Measurements from ENCODE around the gene TRIM4.
"Not testable (repeated sequence)": the region's sequence is repeated elsewhere in the genome, so short reads cannot be mapped to it uniquely, and the experiment has no call there.

Gene TRIM4

DNA sequence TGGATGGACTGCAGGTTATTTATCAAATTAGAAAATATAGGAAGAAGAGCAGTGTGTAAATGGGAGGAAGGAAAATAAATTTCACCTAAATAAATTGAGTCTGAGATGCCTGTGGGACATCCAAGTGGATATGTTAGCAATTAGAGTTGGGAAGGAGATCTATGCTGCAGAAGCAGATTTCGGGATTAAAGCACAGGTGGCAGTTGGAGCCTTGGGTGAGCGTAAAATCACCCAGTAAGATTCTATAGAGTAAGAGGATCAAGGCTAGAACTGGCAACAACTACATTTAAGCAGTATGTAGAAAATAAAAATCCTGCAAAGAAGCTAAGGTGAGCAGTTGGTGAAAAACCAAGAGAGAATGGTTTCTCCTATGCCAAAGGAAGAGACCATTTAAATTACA, 8.4 kb downstream of the TRIM4 start:
- DNase-seq, result no peak

DNA sequence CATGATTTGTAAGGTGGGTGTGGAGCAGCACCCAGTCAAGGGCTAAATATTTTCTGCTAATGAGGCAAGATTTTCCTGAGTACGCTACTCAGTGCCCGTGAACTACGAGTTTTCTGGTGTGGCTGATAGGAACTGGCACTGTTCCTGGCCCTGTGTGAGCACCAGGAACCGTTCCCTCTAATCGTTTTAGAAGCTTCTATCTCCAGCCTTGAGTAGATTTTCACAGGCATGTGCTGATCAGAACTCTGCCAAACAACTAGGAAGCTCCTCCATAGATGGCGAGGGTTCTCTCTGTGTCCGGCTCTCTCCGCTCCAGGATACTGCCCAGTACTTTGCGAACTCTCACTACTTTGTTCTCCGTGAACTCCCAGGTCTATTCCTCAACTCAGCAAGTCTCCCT, 17.7 kb downstream of the TRIM4 start:
- DNase-seq, result no peak

DNA sequence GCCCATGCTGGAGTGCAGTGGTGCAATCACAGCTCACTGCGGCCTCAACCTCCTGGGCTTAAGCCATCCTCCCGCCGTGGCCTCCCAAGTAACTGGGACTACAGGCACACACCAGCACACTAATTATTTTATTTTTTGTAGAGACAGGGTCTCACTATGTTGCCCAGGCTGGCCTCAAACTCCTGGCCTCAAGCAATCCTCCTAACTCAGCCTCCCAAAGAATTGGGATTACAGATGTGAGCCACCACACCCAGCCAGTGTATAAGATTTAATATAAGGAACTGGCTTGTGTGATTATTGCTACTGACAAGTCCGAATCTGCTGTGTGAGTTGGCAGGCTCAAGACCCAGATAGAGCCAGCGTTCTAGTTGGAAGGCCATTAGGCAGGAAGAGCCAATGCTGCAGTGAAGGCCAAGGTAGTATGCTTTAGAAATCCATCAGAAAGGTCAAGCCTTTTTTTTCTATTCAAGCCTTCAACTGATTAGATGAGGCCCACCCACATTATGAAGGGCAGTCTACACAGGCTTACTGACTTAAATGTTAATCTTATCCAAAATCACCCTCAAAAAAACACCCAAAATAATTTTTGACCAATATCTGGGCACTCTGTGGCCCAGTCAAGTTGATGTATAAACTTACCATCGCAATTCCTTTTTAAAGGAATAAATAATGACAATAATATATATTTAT, 19.4 kb downstream of the TRIM4 start:
- no peak for DNase-seq

DNA sequence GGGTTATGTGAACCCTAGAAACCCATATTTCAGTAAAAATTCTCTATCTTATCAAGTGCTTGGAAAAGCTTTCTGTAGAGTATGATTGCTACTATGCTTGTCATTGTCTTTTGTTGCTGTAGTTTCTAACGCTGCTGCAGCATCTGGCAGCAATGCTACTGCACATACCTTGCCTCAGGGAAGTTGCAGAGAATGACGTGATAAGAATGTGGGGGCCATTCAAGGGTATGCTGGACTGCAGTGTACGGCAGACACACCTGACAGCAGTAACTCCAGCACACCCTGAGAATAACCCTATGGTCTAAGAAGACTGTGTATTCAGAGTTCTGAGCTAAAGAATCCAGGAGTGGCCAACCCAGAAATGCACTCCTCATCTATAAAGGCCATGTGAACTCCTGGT, 20.5 kb downstream of the TRIM4 start:
- DNase-seq, result no peak

DNA sequence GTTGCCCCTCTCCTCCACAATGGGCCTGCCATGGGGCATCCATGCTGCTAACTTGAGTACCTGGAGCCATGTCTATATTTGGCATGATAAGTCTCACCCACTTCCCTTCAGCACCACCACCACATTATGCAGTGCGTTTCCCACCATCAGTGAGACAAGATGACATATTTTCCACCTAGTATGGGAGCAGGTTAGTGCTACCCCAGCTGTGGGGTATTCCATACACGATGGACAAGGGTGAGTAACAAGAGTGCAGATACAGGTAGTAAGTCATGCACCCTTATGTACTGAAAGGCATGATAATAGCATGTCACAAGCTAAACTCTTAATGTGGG, 21.3 kb downstream of the TRIM4 start:
- no peak for DNase-seq

DNA sequence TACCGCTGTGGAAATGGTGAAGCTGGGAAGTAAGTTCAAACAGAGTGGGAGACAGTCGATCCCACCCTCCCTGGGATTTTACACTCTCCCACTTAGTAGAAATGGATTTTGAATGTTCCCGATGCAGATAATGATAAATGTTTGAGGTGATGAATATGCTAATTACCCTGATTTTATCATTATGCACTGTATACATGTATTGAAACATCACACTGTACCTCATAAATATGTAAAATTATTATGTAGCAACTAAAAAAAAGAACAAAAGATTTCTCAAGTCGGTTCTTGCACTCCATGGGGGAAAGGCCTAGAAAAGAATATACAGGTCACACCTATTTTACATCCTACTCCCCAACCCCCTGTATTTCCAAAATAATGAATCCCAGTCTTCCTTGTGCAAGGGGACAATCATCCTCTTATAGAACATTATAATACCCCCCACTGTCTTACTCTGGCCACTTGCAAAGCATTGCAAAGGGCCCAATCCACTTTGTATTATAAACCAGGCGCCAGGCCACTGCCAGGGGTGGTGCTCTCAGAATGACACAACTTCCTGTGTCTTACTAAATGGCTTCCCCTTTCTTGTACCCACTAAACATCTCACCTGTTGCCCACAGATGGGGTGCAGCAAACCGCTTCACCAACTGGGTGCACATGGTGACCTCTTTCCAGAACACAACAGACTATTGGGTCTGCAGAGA, 21.9 kb downstream of the TRIM4 start:
- no peak for DNase-seq

DNA sequence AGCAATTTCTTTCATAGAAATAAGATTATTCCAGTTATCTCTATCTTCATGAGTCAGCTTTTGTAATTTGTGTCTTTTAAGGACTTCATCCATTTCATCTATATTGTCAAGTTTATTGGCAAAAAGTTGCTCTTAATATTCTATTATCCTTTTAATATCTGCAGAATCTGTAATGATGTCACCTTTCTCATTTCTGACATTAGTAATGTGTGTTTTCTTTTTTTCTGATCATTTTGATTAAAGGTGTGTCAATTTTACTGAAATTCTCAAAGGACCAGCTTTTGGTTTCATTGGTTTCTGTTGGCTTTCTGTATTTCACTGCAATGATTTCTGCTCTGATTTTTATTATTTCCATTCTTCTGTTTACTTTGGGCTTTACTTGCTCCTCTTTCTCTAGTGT, 24.6 kb downstream of the TRIM4 start:
- no peak for DNase-seq

DNA sequence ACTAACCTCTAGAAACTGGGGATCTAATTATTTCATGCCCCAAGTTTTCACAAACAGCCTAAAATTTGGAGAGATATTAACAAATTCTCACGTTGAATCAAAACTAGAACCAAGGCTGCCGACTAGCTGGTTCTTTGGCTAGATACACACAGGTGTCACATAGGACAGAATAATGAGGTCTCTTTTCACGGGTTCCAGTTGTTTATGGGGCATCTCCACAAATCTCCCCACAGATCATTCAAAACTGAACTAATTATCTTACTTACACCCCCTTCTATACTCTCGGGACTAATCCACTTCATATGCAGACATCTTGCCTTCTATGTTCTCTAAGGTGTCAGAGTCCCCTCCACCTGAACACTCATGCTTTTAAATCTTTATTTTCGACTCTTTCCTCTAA, 26.1 kb downstream of the TRIM4 start:
- DNase-seq, result no peak

DNA sequence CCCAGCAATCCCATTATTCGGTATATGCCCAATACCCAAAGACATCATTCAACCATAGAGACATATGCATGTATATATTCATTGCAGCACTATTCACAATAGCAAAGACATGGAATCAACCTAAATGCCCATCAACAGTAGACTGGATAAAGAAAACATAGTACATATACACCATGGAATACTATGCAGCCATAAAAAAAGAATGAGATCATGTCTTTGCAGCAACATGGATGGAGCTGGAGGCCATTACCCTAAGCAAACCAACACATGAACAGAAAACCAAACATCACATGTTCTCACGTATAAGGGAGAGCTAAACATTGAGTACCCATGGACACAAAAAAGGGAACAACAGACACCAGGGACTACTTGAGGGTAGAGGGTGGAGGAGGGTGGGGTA, 29.0 kb downstream of the TRIM4 start:
- DNase-seq, result not testable (repeated sequence)

DNA sequence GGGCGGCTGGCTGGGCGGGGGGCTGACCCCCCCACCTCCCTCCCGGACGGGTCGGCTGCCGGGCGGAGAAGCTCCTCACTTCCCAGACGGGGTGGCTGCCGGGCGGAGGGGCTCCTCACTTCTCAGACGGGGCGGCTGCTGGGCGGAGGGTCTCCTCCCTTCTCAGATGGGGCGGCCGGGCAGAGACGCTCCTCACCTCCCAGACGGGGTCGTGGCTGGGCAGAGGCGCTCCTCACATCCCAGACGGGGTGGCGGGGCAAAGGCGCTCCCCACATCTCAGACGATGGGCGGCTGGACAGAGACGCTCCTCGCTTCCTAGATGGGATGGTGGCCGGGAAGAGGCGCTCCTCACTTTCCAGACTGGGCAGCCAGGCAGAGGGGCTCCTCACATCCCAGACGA, 31.0 kb downstream of the TRIM4 start:
- not testable (repeated sequence) for DNase-seq

DNA sequence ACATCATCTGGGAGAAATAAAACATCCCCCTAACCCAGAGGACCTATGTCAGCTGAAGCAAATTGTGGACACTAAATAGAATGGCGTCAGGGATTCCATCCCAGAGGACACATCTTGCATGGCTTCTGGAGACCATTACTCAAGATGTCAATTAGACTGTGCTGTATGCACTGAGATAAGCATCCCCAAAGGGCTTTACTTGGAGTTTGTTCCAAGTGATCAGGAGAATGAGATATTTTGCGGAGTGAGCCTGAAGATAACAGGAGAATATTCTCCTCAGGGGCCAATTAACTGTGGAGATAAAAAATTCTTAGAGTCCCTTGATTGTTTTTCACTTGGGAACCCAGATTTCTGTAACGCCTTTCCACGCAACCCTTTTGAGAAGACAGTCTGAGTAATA, 38.0 kb downstream of the TRIM4 start:
- no peak for DNase-seq

DNA sequence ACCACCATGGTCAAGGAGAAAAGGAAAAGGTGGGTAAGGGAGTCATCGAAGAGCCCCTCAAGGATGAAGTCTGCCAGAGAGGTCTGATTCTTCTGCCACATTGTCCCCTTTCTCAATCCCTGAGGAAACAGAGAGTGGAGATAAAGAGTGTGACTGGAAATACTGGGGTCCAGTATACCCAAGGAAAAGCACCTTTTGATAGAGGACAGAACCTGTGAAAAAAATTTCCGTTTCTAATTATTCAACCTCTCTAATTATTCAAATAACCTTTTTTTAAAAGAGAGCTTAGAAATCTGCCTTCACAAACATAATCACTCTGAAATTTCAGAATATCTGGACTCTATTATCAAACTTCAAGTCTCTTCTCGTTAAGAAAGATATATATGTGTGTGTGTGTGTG, 42.4 kb downstream of the TRIM4 start, which contains the start of gene OR2AE1:
TSS of gene OR2AE1 (minus strand) at position 101 of the 400 bp plus-strand sequence. CDS start at position 101, 0 bp downstream.
- no peak for DNase-seq

DNA sequence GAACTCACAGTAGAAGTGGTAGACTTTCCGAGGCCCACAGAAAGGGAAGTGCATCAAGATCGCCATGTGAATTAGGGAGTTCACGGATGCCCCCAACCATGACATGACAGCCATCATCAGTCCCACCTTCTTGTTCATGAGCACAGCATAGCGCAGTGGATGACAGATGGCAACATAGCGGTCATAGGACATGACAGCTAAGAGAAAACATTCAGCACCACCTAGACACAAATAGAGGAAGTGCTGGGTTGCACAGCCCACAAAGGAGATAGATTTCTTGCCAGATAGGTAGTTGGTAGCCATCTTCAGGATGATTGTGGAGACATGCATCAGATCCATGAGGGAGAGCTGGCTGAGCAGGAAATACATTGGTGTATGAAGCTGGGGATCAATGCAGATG, 42.8 kb downstream of the TRIM4 start:
- DNase-seq, result no peak

DNA sequence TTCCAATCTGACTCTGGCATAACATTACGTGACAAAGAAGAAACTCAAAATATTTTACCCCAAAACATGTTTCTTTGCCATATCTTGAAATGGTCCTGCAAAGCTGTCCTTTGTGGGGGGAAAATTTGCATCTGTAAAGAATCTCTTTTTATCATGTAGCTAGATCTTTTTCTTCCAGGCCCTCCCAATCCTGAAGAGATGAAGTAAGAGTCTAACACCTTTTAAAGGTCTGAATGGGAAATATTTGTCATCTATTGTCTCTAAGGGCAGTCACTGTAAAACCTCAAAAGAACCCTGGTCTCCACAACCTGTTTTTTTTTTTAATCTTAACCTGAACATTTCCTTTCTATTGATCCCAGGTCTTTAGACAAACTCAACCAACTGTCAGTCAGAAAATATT, 51.1 kb downstream of the TRIM4 start:
- DNase-seq, result no peak

DNA sequence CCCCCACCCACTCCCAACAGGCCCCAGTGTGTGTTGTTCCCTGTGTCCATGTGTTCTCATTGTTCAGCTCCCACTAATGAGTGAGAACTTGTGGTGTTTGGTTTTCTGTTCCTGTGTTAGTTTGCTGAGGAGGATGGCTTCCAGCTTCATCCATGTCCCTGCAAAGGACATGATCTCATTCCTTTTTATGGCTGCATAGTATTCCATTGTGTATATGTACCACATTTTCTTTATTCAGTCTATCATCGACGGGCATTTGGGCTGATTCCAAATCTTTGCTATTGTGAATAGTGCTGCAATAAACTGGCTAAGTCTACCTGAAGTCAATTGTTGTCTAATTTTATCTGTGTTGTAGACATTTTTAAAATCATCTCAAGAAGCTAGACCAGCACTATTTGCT, 51.9 kb downstream of the TRIM4 start:
- not testable (repeated sequence) for DNase-seq

DNA sequence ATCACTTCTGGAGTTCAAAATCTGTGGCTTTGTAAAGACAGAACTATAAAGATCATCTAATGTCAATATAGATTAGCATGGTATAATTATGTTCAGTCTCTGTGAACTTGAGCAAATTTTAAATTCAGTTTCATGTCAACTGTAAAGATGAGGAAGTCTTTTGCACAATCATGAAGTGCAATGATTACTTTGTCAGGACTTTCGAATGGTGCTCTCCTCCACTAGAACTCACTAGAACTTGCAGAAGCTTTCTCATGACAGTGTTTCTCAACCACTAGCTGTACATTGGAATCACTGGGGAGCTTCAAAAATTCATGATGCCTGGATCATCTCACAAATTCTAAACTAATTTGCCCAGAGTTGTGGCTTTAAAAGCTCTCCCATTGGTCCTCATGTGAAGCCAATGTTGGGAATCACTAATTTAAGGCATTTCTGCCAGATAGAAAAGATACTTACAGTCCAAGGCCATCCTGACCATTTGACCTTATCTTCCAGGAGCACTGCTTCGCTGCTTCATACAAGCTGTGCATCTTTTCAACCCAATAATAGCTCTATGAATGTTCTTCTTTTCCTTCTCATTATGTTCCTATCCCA, 55.4 kb downstream of the TRIM4 start:
- no peak for DNase-seq

DNA sequence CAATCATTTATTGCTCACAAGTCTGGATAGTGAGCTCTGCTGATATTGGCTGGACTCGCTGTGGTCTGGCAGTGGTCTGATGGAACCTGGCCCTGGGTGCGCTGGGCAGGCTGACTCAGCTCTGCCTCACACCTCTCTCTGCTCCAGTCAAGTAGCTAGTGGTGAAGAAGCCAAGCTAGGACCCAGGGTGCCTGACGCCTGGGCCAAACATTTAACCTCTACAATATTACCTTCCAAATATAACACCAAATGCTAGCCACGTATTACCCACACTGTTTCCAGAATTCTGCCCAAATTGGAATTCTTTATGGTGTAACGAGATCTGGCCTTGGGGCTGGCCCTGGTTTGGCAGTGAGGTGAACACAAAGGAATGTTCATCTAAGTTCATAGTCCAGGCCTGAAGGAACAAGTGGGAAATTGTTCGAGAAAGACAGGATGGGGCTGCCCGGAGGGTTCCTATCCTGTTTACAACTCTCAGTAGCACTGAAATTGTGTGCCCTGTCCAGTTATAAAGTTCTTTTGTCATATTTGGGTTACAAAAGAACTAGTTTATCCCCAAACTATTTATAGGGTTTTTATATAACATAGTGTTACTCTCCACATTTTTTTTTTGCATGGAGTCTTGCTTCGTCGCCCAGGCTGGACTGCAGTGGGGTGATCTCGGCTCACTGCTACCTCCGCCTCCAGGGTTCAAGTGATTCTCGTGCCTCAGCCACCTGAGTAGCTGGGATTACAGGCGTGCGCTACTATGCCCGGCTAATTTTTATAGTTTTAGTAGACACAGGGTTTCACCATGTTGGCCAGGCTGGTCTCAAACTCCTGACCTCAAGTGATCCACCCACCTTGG, 58.8 kb downstream of the TRIM4 start:
- no peak for DNase-seq

DNA sequence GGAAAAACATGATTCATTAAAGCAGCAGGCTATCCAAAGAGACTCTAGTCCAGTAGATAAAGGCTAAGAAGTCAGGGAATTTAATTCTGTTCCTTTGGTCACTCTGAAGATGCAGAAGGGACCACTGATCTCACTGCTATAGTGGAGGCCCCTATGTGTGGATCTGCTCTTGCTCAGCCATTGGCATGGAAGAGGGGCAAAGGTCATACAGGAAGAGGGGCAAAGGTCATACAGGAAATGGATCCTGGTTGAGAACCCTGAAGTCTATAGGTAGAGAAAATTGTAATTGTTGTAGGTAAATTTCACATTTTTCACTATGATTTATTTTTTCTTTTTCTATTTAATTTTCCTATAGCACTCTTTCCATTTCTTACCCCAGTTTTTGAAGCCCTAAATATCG, 64.1 kb downstream of the TRIM4 start:
- DNase-seq, result no peak

DNA sequence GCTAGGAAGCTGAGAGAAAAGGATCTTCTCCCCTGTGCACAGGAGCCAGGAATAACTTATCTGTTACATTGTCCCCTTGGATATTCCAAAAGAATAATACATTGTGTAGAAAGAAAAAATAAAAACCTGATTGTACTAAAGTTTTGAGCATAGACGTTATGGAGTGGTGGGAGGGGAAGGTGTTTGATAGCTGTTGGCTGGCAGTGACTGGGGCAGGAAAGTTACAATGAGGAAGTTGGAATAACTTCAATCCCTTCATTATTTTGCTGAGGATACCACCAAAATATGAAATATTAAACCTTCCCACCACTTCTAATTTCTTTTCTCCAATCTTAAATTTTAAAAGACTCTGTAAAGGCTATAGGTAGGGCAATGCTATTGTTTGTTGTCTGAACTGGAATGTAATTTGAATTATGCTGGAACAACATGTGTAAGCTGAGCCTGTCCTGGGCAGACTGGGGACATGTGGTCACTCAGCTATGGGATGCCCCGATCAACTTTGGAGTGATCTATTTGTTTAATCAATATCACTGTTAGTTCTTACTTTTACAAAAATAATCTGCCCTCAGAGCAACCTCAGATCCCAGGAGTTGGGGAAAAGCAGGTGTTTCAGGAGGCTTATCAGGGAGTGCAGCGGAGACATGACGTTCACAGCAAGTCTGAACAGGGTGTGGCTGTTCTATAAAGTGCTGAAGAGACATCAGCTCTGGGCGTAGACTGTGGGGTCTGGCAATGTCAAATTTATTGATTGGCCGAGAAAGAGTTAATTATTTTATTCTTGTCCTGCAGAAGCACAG, 70.7 kb downstream of the TRIM4 start:
- DNase-seq, result no peak

DNA sequence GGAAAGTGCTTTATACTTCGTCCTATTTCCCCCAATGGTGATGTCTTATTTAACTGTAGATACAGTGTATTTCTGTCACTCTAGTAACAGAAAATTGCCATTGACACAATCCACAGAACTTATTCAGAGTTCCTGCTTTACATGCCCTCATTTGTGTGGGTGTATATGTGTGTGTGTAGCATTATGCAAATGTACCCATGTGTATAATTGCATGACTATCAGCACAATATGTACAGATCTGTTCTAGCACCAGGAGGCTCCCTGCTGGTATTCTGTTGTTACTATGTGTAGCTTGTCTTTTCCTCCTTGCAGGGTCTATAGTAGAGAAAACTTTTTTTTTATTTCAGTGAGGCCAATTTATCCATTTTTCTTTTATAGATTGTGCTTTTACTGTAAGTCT, 75.0 kb downstream of the TRIM4 start:
- DNase-seq, result no peak

DNA sequence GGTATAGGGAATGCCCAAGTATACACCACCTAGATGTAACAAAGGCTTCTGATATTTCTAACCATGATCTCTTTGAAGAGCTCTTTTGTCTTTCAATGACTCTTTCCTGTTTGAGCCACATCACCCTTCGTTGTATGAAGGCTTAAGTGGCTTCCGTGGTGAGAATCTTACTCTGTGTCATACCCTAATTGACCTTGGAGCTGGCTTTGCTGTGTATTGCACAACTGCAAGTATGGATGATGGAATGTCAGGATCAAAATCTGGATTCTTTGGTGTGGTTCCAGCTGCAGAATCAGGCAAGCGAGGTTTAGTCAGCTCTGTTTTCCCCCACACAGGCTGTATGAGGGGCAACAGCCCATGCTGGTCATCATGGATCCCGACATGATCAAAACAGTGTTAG, 75.5 kb downstream of the TRIM4 start:
- DNase-seq, result no peak

DNA sequence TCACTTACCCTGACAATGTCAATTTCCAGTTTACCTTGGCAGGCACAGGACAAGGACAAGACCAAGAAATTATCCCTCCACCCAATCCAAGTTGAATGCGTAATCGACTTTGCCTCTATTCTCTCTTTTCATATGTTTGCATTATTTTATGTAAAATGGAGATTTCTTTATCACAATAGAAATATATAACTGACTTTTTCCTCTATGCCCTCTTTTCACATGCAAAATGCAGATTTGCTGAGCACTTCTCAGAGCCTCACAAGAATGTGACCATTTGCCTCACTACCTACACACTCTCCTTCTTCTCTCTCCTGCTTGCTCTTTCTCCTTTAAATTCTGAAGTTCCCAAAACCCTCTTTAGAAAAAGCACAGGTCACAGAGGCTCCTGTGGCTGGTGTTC, 76.4 kb downstream of the TRIM4 start:
- DNase-seq, result no peak
